Esophagus squamous epithelium (tissue), 4 donors: ENCODE results near the gene ZCCHC18.

Experiments used
- POLR2A ChIP-seq, 4 donors: fragments of 450-650 bp; IDR thresholded peaks; one replicate each; pipeline ENCODE4 v1.6.1; 2017; ENCODE audit warnings: antibody characterized with exemption in 4 of 4, mild to moderate bottlenecking in 4 of 4, moderate library complexity in 3 of 4
- TF ChIP-seq, protein P1 (sequence below), 6 experiments: fragments of 450-650 bp in 4 of 6; fragments of 200-600 bp in 2 of 6; sonication (generic) in 2 of 6; IDR thresholded peaks; one replicate each; pipeline ENCODE4 v1.5.1; 2016 to 2019; ENCODE audit warnings: antibody characterized with exemption in 6 of 6, mild to moderate bottlenecking in 4 of 6, moderate library complexity in 4 of 6

DNA sequence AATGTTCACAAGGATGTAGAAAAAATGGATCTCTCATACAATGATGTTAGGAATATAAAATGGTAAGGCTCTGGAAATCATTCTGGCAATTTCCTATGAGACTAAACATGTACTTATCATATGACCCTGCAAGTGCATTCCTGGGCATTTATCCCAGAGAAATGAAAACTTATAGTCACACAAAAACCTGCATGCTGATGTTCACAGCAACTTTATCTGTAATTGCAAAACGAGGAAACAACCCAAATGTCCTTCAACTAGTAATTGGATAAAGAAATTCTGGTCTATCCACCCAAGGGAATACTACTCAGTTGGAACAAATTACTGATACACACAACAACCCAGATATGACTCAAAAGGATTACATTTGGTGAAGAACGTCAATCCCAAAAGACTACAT is 14.5 kb downstream of the ZCCHC18 start:
- TF ChIP-seq, protein P1, sequence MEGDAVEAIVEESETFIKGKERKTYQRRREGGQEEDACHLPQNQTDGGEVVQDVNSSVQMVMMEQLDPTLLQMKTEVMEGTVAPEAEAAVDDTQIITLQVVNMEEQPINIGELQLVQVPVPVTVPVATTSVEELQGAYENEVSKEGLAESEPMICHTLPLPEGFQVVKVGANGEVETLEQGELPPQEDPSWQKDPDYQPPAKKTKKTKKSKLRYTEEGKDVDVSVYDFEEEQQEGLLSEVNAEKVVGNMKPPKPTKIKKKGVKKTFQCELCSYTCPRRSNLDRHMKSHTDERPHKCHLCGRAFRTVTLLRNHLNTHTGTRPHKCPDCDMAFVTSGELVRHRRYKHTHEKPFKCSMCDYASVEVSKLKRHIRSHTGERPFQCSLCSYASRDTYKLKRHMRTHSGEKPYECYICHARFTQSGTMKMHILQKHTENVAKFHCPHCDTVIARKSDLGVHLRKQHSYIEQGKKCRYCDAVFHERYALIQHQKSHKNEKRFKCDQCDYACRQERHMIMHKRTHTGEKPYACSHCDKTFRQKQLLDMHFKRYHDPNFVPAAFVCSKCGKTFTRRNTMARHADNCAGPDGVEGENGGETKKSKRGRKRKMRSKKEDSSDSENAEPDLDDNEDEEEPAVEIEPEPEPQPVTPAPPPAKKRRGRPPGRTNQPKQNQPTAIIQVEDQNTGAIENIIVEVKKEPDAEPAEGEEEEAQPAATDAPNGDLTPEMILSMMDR (IDR thresholded peaks at IDR 0.05), result no peak
- no peak for TF ChIP-seq POLR2A (IDR thresholded peaks at IDR 0.05)
